C4-2B (cell line): Measurements from ENCODE around the gene CCT3.

ENCODE experiments used
- CTCF ChIP-seq: fragments of 450-650 bp; conservative IDR thresholded peaks from 2 replicates; pipeline ENCODE4 v1.5.1; 2017; ENCODE audit warnings: mild to moderate bottlenecking
- ZFX ChIP-seq: fragments of 450-650 bp; IDR thresholded peaks from 2 replicates; pipeline ENCODE4 v1.6.1; 2017

DNA sequence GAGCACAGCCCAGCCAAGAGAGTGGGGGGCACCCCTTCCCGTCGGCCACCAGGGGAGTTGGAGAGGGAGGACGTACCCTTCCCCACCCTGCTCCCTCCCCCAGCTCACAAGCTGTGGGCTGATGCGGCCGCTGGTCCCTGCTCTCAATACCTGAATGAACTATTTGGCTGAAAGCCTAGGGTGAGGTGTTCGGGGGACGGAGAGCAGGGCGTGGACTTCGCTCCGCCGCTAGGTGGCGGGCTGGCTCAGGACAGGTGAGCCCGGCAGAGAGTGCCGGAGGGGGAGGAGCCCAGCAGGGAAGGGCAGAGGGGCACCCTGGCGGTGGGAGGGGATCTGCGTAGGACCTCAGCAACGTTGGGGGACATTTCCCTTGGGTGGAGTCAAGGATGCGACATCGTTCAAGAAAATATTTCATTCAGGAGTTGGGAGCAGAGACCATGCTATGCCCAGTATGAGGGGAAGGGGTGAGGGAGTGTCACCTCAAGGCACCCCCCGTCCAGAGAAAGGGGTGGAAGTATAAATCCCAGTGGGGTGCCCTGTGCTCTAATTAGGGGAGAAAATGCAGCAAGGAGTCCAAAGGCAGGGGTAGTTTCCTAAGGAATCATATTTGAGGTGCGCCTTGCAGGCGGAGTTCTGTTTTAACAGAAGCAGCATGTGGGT lies 18.9 kb upstream of the CCT3 start:
- peak; percentile 99 for TF ChIP-seq CTCF
- TF ChIP-seq ZFX: no peak
